CD4-positive, alpha-beta memory T cell (primary cell): Measurements from ENCODE around the gene FBRSL1. TPM values are rescaled to one million over a fixed set of nuclear protein-coding genes. Genes with fewer than 3 reads are reported as not detected.
A peak's percentile ranks its signal among the peaks of the same experiment; 100 is the strongest.

Experiments
- CTCF ChIA-PET: fragments of 350-600 bp; sonication (Branson Sonifier 250); formaldehyde crosslinking; loops from one replicate; lab custom pipeline; 2021; ENCODE audit warnings: inconsistent platforms; ENCODE audit not compliant: partially characterized antibody; lab: Charles Lee
- POLR2A ChIA-PET: fragments of 350-600 bp; sonication (Branson Sonifier 250); formaldehyde crosslinking; loops from one replicate; lab custom pipeline; 2021; ENCODE audit not compliant: partially characterized antibody; lab: Charles Lee
- DNase-seq, 5 donors: peaks; one replicate each; pipeline versions ENCODE4 v3.0.0 to v3.0.0-alpha.2; 2020 to 2022; ENCODE audit warnings: mixed read lengths in 1 of 5
- H3K27ac ChIP-seq: one replicate; pipeline ENCODE4 v1.7.0; 2013; ENCODE audit warnings: low read depth, low read length
- H3K27me3 ChIP-seq: 2 replicates; pipeline ENCODE4 v1.7.0; 2013; ENCODE audit warnings: mild to moderate bottlenecking, low read length, moderate library complexity; ENCODE audit not compliant: insufficient read depth
- H3K36me3 ChIP-seq: 2 replicates; pipeline ENCODE4 v1.7.0; 2013; ENCODE audit warnings: mild to moderate bottlenecking, low read length, moderate library complexity; ENCODE audit not compliant: insufficient read depth
- H3K4me1 ChIP-seq: 2 replicates; pipeline ENCODE4 v1.7.0; 2013; ENCODE audit warnings: mild to moderate bottlenecking, low read length, moderate library complexity; ENCODE audit not compliant: insufficient read depth
- H3K4me3 ChIP-seq, 2 donors: one replicate each; pipeline ENCODE4 v1.7.0; 2013; ENCODE audit warnings: low read length in 2 of 2, mild to moderate bottlenecking in 1 of 2
- H3K9me3 ChIP-seq, 2 donors: one replicate each; pipeline ENCODE4 v1.7.0; 2013; ENCODE audit warnings: low read length in 2 of 2, control low read depth in 1 of 2; ENCODE audit not compliant: control insufficient read depth in 1 of 2
- H3K27ac Mint-ChIP-seq, 7 donors: one replicate each; pipeline ENCODE4 v1.8.0; 2020 to 2021; ENCODE audit warnings: mixed read lengths in 7 of 7, mild to moderate bottlenecking in 6 of 7, inconsistent platforms in 3 of 7, moderate library complexity in 3 of 7
- H3K27me3 Mint-ChIP-seq, 2 donors: one replicate each; pipeline ENCODE4 v1.8.0; 2020 to 2021; ENCODE audit warnings: mixed read lengths in 2 of 2
- H3K36me3 Mint-ChIP-seq, 2 donors: one replicate each; pipeline ENCODE4 v1.8.0; 2020 to 2021; ENCODE audit warnings: mixed read lengths in 2 of 2, inconsistent platforms in 1 of 2, mild to moderate bottlenecking in 1 of 2
- H3K4me1 Mint-ChIP-seq, 4 donors: one replicate each; pipeline ENCODE4 v1.8.0; 2020 to 2021; ENCODE audit warnings: mixed read lengths in 4 of 4, mild to moderate bottlenecking in 1 of 4
- H3K4me3 Mint-ChIP-seq, 8 donors: one replicate each; pipeline ENCODE4 v1.8.0; 2020 to 2021; ENCODE audit warnings: mixed read lengths in 8 of 8, mild to moderate bottlenecking in 7 of 8, moderate library complexity in 6 of 8, inconsistent platforms in 3 of 8
- H3K9me3 Mint-ChIP-seq, 8 donors: one replicate each; pipeline ENCODE4 v1.8.0; 2020 to 2021; ENCODE audit warnings: mixed read lengths in 8 of 8, mild to moderate bottlenecking in 5 of 8, inconsistent platforms in 3 of 8, moderate library complexity in 1 of 8
- intact Hi-C: fragments of 100-400 bp; cut with micrococcal nuclease; formaldehyde crosslinking; loops from one replicate; pipeline ENCODE4 v1.15.1; 2023
- polyA plus RNA-seq, 2 donors: library from polyadenylated mRNA; unstranded; fragments of 300-500 nt; fragmentation: Illumina TruSeq; gene quantifications; one replicate each; pipeline ENCODE4 v1.2.3, GENCODE V29; 2021
- total RNA-seq, 2 experiments: library from RNA; stranded (reverse); gene quantifications; one replicate each; pipeline ENCODE4 v1.2.3, GENCODE V29; 2021

FBRSL1 gene
- total and polyA plus RNA-seq, 4 experiments from 2014 or later, result 3.1 to 101 (median 97.3) TPM; not detected in 1

DNA sequence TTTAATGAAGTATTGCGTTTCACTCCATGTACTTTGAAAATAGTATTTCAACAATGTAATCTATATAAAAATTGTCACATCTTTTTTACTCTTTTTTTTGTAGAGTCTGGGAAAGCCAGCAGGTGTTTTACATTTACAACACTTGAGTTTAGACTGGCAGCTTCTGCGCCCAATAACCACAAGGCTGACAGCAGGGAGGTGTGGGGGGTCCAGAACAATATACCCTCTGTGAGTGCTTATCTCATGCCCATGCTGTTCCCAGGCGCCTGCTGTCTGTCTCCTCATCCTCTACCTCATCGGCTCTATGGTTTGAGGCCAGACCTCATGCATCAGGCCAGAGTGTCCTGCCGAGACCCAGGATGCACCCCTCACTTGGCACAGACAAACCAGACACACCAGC, 24.9 kb downstream of the FBRSL1 start:
- no peak overlapping the region for H3K27ac Mint-ChIP-seq
- POLR2A ChIA-PET, result interaction anchor here (0.6 kb wide), 1 partner anchor 29 kb away, joined by 4 read pairs; no protein-coding TSS in a partner anchor
- Histone ChIP-seq H3K4me1 (no peaks in the 10 kb centered on the region), H3K27me3 (no peaks in the 10 kb centered on the region), H3K9me3 (no peaks in the 10 kb centered on the region), H3K27ac (no peak overlapping the region), H3K4me3 (no peak overlapping the region), H3K36me3 (no peaks in the 10 kb centered on the region)
- CTCF ChIA-PET, result interaction anchor here (0.9 to 3.3 kb wide), 2 partner anchors 9 to 99 kb away, joined by 3 to 11 read pairs; no protein-coding TSS in a partner anchor
- no peak overlapping the region for H3K4me3 Mint-ChIP-seq
- H3K36me3 Mint-ChIP-seq, result peaks cover 41 to 42% of the 10 kb centered on the region in 2 donors
- H3K9me3 Mint-ChIP-seq, result peaks cover 0 to 21% (median 5%) of the 10 kb centered on the region in 8 donors
- no peaks in the 10 kb centered on the region for H3K27me3 Mint-ChIP-seq
- DNase-seq, result no peak
- intact Hi-C loops, result no loop called here
- H3K4me1 Mint-ChIP-seq, result peaks cover 4 to 24% (median 11%) of the 10 kb centered on the region in 4 donors

- H3K27ac Mint-ChIP-seq, result peak overlapping the region in 2 of 7 donors; percentile 3 to 53
- Histone ChIP-seq H3K36me3 (no peaks in the 10 kb centered on the region), H3K27ac (no peak overlapping the region), H3K4me3 (no peak overlapping the region), H3K4me1 (no peaks in the 10 kb centered on the region), H3K9me3 (no peaks in the 10 kb centered on the region), H3K27me3 (no peaks in the 10 kb centered on the region)
- peaks cover 8 to 24% (median 12%) of the 10 kb centered on the region in 4 donors for H3K4me1 Mint-ChIP-seq
- peaks cover 0 to 21% (median 5%) of the 10 kb centered on the region in 8 donors for H3K9me3 Mint-ChIP-seq
- peaks cover 38 to 41% of the 10 kb centered on the region in 2 donors for H3K36me3 Mint-ChIP-seq
- ChIA-PET POLR2A (interaction anchor here (0.6 kb wide), 1 partner anchor 604 kb away, joined by 3 read pairs; no protein-coding TSS in a partner anchor), CTCF (interaction anchor here (1.2 kb wide), 1 partner anchor 101 kb away, joined by 4 read pairs; no protein-coding TSS in a partner anchor)
- H3K27me3 Mint-ChIP-seq, result no peaks in the 10 kb centered on the region
- no peak overlapping the region for H3K4me3 Mint-ChIP-seq
- intact Hi-C loops, result no loop called here
- DNase-seq, result no peak
Measured at GRCh38 chr12:132516095-132517012, 26.4 kb downstream of the FBRSL1 start.

GRCh38 chr12:132517013-132517739, 27.2 kb downstream of the FBRSL1 start:
- H3K4me3 ChIP-seq, result no peak overlapping the region
- H3K27ac Mint-ChIP-seq, result peak overlapping the region in 4 of 7 donors; percentile 29 to 53 (median 47)
- H3K27me3 ChIP-seq, result no peaks in the 10 kb centered on the region
- DNase-seq, result no peak
- ChIA-PET POLR2A (interaction anchor here (1.4 kb wide), 1 partner anchor 14 kb away, joined by 5 read pairs; no protein-coding TSS in a partner anchor), CTCF (interaction anchor here (1.2 kb wide), 2 partner anchors 102 kb away, joined by 4 read pairs; no protein-coding TSS in a partner anchor)
- peaks cover 0 to 21% (median 5%) of the 10 kb centered on the region in 8 donors for H3K9me3 Mint-ChIP-seq
- H3K4me3 Mint-ChIP-seq, result no peak overlapping the region
- H3K27me3 Mint-ChIP-seq, result no peaks in the 10 kb centered on the region
- H3K4me1 ChIP-seq, result no peaks in the 10 kb centered on the region
- H3K27ac ChIP-seq, result no peak overlapping the region
- intact Hi-C loops, result no loop called here
- no peaks in the 10 kb centered on the region for H3K36me3 ChIP-seq
- no peaks in the 10 kb centered on the region for H3K9me3 ChIP-seq
- peaks cover 38 to 41% of the 10 kb centered on the region in 2 donors for H3K36me3 Mint-ChIP-seq
- H3K4me1 Mint-ChIP-seq, result peaks cover 12 to 31% (median 14%) of the 10 kb centered on the region in 4 donors

DNA sequence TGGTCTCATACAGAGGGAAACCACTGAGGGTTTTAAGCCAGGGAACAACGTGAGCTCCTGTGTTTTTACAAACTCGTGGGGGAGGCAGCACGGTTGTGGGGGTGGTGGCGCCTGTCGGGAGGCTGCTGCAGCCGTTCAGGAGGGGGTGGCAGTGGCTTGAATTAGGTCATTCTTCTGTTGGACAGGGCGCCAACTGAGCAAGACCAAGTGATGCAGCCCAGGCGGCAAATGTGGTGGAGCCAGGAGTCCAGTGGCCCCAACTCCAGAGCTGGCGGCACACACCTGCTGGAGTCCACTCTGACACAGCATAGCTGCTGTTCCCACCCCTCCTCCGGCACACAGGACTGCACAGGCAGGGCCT, 27.8 kb downstream of the FBRSL1 start:
- intact Hi-C loops, result no loop called here
- Histone ChIP-seq H3K27me3 (no peaks in the 10 kb centered on the region), H3K27ac (no peak overlapping the region), H3K4me3 (no peak overlapping the region), H3K9me3 (no peaks in the 10 kb centered on the region), H3K36me3 (no peaks in the 10 kb centered on the region), H3K4me1 (no peaks in the 10 kb centered on the region)
- Mint-ChIP-seq H3K27ac (peak overlapping the region in 2 of 7 donors; percentile 29 to 52), H3K36me3 (peaks cover 38 to 41% of the 10 kb centered on the region in 2 donors), H3K4me3 (no peak overlapping the region), H3K9me3 (peaks cover 0 to 21% (median 5%) of the 10 kb centered on the region in 8 donors), H3K27me3 (no peaks in the 10 kb centered on the region), H3K4me1 (peaks cover 13 to 31% (median 15%) of the 10 kb centered on the region in 4 donors)
- ChIA-PET CTCF (interaction anchor here (1.2 kb wide), 1 partner anchor 102 kb away, joined by 4 read pairs; no protein-coding TSS in a partner anchor), POLR2A (interaction anchor here (1.4 kb wide), 1 partner anchor 14 kb away, joined by 5 read pairs; no protein-coding TSS in a partner anchor)
- DNase-seq, result no peak

DNA sequence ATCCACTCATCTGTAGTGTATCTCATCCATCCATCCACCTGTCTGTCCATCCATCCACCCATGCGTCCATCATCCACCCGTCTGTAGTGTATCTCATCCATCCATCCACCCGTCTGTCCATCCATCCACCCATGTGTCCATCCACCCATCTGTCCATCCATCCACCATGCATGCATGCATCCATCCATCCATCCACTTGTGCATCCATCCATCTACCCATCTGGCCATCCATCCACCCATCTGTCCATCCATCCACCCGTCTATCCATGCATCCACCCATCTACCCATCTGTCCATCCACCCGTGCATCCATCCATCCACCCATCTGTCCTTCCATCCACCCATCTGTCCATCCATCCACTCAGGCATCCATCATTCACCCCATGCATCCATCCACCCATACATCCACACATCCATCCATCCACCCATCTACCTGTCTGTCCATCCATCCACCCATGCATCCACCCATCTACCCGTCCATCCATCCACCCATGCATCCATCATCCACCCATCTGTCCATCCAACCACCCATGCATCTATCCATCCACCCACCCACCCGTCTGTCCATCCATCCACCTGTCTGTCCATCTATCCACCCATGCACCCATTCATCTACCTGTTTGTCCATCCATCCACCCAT, 28.5 kb downstream of the FBRSL1 start:
- H3K4me1 Mint-ChIP-seq, result peaks cover 14 to 31% (median 17%) of the 10 kb centered on the region in 4 donors
- H3K36me3 Mint-ChIP-seq, result peaks cover 35 to 41% of the 10 kb centered on the region in 2 donors
- Histone ChIP-seq H3K27me3 (no peaks in the 10 kb centered on the region), H3K27ac (no peak overlapping the region), H3K4me1 (peaks cover 5% of the 10 kb centered on the region), H3K4me3 (no peak overlapping the region), H3K36me3 (no peaks in the 10 kb centered on the region), H3K9me3 (no peaks in the 10 kb centered on the region)
- no peak overlapping the region for H3K4me3 Mint-ChIP-seq
- peaks cover 0 to 21% (median 5%) of the 10 kb centered on the region in 8 donors for H3K9me3 Mint-ChIP-seq
- CTCF ChIA-PET, result interaction anchor here (1.2 to 1.6 kb wide), 2 partner anchors 103 kb away, joined by 4 to 10 read pairs; no protein-coding TSS in a partner anchor
- intact Hi-C loops, result no loop called here
- H3K27me3 Mint-ChIP-seq, result no peaks in the 10 kb centered on the region
- no peak for DNase-seq
- POLR2A ChIA-PET, result interaction anchor here (1.4 kb wide), 1 partner anchor 15 kb away, joined by 5 read pairs; no protein-coding TSS in a partner anchor
- peak overlapping the region in 5 of 7 donors; percentile 38 to 92 (median 65) for H3K27ac Mint-ChIP-seq

DNA sequence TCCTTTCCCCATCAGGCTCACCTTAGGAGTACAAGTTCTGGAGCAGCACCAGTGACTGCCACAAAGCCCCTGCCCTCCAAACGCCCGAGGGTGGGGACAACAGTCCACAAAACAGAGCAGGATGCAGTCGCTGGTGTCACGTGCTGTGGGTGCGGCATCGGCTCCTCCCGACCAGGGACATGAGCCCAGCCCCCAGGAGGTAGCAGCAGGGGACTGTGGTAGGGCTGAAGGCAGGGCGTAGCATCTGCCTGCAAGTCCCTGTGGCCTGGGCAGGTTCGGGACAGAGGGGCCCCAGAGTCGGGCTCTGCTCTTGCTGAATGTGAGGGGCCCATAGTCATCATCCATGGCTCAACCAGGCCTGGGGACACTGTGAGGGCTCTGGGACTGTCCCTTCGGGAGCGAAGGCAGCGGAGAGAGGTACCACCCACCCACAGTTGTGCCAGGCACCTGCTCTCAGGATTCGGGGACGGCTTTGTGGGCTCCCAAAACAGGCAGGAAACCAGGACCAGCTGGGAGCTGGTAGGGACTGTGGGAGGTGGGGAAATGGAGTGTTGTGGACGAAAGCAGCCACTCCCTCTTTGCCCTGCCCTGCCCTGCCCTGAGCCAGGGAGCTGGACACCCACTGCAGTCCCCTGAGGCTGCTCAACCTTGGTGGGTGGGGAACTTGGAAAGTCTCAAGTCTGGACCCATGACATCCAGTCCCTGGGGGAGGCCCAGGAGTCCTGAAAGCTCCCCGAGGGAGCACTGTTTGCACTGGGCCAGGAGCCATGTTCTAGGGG, 30.7 kb downstream of the FBRSL1 start:
- Mint-ChIP-seq H3K27ac (peak overlapping the region in 2 of 7 donors; percentile 13 to 44), H3K9me3 (peaks cover 0 to 15% (median 3%) of the 10 kb centered on the region in 8 donors), H3K36me3 (peaks cover 31 to 34% of the 10 kb centered on the region in 2 donors), H3K4me1 (peaks cover 16 to 26% (median 20%) of the 10 kb centered on the region in 4 donors), H3K27me3 (no peaks in the 10 kb centered on the region), H3K4me3 (no peak overlapping the region)
- CTCF ChIA-PET, result no interaction called here
- intact Hi-C loops, result no loop called here
- Histone ChIP-seq H3K27me3 (no peaks in the 10 kb centered on the region), H3K4me1 (peaks cover 8% of the 10 kb centered on the region), H3K27ac (no peak overlapping the region), H3K4me3 (no peak overlapping the region), H3K36me3 (no peaks in the 10 kb centered on the region), H3K9me3 (no peaks in the 10 kb centered on the region)
- DNase-seq, result no peak
- POLR2A ChIA-PET, result no interaction called here
